NCI-H2227 treated with DMSO at 0.1 percent for 48 hours (cell line): ENCODE data around the gene ENOX2.
"Not testable (repeated sequence)": the region's sequence is repeated elsewhere in the genome, so short reads cannot be mapped to it uniquely, and the experiment has no call there.

Source experiments
- DNase-seq: peaks from one replicate; lab custom pipeline; 2025; lab: John Stamatoyannopoulos, UW

Gene ENOX2

GRCh38 chrX:130826249-130826648 is 76.8 kb downstream of the ENOX2 start:
- DNase-seq = peak; percentile 83

GRCh38 chrX:130825525-130825924 is 77.5 kb downstream of the ENOX2 start:
- peak; percentile 6 for DNase-seq

DNA sequence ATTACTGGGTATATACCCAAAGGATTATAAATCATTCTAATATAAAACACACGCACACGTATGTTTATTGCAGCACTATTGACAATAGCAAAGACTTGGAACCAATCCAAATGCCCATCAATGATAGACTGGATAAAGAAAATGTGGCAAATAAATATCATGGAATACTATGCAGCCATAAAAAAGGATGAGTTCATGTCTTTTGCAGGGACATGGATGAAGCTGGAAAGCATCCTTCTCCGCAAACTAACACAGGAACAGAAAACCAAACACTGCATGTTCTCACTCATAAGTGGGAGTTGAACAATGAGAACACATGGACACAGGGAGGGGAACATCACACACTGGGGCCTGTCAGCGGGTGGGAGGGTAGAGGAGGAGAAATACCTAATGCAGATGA is 83.6 kb downstream of the ENOX2 start:
- not testable (repeated sequence) for DNase-seq

- not testable (repeated sequence) for DNase-seq
Observed at GRCh38 chrX:130813932-130814331, 89.1 kb downstream of the ENOX2 start.

DNA sequence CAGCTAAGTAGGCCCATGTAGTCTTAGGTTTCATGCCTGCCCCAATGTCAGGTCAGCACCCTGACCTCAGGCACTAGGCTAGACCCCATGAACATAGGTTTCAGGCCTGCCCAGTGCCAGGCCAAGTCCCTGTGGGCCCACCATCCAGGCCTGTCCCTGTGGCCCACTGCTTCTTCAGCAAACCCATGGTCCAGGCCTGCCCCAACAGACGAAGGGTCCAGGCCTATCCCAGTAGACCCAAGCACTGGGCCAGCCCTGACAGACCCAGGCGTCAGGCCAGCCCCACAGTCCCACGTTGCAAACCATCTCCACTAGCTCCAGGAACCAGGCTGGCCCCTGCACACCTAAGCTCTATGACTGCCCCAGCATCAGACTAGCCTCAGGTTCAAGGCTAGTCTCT is 92.4 kb downstream of the ENOX2 start:
- no peak for DNase-seq

- peak; percentile 42 for DNase-seq
Observed at GRCh38 chrX:130805903-130806302, 97.1 kb downstream of the ENOX2 start.

DNA sequence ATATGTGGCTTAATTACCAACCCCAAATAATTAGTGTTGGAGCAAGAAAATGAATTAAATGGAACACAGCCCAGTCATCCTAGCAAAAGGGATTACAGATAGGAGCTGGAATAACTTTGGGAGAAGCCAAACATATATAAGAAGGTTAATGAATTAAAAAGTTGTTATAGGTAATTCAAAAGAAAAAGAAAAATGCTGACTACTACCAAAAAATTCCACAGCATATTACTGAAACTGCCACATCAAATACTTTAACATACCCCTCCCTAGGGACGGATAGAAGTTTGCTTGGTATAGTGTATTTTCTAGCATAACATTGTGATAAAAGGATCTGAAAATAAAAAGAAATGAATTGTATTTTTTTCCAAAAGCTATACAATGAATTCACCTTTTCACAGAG is 99.5 kb downstream of the ENOX2 start:
- DNase-seq = no peak

GRCh38 chrX:130801901-130802300 is 101.1 kb downstream of the ENOX2 start:
- no peak for DNase-seq

DNA sequence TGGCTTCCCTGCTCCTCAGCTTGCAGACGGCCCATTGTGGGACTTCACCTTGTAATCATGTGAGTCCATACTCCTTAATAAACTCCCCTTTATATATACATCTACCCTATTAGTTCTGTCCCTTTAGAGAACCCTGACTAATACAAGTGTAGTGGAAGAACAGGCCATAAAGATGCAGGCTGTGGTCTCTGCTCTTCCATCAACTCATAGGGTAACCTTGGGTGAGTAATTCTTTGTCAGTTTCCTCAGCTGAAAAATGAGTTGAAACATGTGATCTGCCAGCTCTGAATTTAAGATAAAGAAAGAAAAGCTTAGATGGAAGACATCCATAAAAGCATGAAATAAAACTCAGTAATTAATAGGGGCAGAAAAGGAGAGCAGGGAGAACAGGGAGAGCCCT is 103.6 kb downstream of the ENOX2 start:
- DNase-seq = no peak

DNA sequence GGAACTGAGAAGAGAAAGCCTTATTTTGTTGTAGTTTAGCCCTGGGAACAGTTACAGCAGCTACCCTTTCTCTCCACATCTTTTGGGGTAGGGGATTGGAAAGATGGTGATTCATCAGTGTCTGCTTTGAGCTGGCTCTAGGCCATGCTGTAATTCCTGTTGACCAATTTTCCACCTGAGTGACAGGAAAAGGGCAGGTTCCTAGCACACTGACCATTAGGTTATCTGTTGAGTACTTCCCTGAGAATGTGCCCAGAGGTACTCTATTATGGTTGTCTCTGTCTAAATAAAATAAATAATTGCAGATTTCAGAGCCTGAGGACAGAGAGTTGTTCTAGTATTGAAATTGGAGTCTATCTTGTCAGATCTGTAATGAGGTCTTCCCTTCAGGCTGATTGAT is 109.0 kb downstream of the ENOX2 start:
- no peak for DNase-seq

DNA sequence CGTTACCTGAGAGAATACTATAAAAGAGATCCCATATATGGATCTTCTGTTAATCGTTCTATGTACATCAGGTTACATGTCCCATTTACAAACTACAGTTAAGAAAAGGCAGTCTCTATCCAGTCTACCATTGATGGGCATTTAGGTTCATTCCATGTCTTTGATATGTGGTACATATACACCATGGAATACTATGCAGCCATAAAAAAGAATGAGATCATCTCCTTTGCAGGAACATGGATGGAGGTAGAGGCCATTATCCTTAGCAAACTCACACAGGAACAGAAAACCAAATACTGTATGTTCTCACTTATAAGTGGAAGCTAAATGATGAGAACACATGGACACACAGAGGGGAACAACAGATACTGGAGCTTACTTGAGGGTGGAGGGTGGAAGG is 111.1 kb downstream of the ENOX2 start:
- DNase-seq = not testable (repeated sequence)

DNA sequence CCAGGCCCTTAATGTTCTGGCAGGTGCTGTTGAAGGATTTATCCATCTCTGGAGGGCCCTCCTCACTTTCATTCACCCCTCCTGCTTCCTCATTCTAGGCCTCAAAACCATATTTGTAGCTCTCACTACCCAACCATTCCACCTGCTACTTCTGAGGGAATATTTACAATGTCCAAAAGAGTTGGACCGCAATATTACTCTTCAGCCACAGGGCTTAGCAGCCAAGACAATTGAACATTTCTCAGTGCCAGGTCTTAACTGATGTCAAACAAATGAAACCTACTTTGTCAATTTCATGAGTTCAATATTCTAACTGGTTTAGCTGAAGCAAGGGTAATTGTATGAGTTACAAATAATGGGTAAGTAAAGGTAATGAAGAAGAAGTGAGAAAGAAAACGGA is 113.2 kb downstream of the ENOX2 start:
- no peak for DNase-seq

DNA sequence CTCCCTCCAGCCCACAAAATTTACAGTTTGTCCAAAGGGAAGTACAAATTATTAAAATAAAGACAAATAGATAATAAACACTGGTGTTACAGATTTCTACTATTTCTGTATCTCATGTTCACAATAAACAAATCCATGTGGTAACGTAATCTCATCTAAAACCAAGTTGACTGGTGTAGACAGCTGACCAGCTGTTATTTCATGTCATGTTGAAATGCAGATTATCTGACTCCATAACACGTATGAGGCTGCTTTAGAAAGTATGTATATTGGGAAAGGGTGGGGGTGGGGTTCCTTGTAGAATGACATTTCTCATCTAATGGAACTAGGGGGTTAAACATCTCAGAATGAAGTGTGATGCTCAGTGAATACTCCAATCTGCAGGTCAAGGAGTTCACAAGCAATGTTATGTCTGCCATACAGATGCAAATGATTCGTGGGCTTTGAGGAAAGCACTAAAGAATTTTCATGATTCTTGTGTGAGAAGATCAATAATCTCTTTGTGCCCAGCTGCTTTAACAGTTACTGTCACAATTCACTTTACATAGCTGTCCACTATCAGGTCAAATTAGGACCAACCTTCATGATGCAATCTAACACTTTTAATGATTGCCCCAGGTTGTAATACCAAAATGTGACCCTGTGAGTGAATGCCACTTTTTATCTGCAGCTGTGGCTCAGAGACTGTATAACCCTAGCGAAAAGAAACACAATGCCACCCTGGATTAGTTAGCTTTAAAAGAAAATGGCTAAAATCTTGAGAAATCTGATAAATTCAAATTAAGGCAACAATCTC is 114.0 kb downstream of the ENOX2 start:
- DNase-seq = no peak

DNA sequence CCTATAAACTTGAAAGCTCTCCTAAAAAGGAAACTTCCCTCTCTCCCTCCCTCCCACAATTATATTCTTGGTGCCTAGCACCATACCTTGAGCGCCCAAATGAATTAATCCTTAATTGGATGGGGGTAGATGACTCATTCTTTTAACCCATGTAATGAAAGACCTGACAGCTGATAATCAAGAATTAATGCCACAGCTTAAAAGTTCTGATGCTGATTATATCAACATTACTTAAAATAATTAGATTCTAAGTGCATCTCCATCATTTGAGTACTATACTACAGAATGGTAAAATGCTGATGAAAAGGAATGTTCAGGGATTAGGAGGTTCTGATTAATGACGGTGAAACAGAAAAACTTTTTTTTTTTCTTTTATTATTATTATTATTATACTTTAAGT is 117.0 kb downstream of the ENOX2 start:
- no peak for DNase-seq

DNA sequence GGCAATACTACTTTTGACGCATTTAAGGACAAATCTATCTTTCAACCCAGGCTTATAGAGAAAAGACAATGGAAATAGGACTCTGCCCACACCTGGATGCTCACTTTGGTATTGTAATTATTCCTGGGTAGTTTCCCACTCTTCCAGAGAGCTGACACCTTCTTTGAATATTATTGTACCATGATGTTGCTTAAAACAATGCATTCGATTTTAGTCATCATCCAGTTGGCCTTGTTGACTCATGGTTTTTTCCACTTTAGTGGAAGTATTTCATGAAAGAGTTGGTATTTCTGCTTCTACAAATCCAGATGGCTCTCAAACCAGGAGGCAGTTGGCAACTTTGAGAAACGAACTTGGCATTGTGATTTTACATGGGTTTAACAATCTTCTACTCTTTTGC is 124.2 kb downstream of the ENOX2 start:
- no peak for DNase-seq

DNA sequence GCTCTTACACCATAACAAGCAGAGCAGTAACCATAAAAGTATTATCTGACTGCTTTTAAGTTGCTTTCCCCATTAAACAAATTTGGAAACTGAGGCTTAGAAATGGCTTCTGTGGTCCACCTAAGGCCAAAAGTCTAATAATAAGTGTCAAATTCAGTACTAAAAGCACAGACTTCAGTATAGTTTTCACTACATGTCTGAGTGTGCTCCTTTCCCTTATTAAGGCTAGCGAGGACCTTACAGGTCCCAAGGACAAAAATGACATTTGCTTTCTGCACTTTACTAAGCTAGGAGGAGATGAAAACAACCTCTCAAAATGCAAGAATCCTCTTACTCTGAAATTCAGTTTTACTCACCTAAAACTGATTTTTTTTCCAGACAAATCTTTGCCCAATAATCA is 127.2 kb downstream of the ENOX2 start:
- no peak for DNase-seq

GRCh38 chrX:130772776-130773143 is 130.2 kb downstream of the ENOX2 start:
- DNase-seq = no peak

GRCh38 chrX:130772105-130772775 is 130.8 kb downstream of the ENOX2 start:
- DNase-seq = no peak

DNA sequence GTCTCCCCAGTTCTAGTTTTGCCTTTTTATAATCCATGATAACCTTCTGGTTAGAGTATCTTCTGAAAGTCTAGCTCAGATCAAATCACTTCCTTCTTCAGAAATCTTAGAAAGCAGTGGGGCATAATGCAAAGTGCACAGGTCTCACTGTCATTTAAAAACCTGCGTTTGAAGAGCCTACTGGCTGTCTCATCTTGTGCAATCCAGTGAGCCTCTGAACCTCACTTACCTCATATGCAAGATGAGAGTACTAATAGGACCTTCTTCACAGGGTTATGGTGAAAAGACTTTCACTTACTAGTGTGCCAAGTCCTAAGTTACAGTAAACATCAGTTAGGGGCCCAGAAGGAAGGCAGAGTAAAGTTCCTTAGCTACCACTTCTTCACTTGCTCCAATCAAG is 131.4 kb downstream of the ENOX2 start:
- DNase-seq = no peak

DNA sequence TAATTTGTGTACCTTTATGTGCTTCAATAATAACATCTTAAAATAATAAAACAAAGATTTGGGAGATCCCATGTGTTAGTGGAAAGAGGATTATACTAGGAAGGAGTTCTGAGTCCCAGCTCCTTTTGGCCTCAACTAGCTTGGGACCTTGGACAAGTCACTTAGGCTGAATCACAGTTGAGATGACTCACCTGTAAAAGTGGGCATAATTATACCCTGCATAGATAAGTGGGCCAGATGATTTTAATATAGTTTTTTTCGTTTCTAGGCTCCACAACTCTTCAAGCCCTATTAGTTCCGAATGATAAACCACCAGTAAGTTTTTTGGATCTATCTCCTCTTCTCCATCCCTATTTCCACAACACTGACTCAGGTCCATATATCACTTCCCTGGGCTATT is 131.8 kb downstream of the ENOX2 start:
- no peak for DNase-seq

DNA sequence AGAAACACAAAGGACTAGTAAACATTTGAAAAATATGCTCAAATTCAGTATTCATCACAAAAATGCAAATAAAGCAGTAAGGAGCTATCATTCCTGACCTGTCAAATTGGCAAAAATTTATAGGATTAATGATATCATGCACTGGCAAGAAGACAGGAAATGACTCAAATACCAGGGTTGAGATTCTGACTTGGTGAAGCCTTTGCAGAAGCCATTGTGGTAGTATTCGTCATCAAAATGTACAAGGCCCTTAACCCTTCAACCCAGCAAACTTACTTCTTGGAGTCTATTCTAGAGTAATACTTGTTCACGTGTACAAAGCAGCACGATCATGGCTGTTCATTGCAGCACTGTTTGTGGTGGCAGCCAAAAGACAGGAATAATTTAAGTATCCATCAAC is 132.4 kb downstream of the ENOX2 start:
- no peak for DNase-seq

- no peak for DNase-seq
Observed at GRCh38 chrX:130769835-130770234, 133.2 kb downstream of the ENOX2 start.

DNA sequence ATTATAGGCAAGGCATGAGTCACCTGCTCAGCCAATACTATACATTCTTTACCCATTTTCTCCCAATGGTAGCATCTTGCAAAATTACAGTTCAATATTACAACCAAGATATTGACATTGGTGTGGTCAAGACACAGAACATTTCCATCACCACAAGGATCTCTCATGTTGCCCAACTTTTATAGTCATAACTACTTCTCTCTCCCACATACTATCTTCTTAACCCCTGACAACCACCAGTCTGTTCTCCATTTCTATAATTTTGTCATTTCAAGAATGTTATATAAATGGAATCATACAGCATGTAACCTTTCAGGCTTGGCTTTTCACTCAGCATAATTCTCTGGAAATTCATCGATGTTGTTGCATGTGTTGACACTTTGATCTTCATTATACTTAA is 144.9 kb downstream of the ENOX2 start:
- DNase-seq = no peak

DNA sequence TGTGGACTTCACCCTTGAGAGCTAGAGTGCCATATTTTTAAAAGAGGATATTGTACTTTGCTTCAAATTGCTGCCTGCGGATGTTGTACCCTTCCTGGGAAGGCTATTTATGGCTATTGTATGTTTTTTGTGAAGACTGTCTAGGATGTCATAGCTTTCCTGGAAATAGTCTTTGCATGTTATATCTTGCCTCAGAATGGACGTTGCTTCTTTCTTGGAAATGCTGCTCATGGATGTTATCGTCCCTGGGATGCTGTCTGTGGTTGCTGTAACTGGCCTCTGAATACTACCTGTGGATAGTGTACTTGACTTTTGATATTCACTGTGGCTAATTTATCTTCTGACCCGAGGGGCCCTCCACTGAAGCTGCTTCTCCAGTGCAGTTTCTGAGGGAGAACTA is 146.8 kb downstream of the ENOX2 start:
- no peak for DNase-seq
